Loucy (cell line): Measurements from ENCODE around the gene TUBA4A.

Experiments used
- H2AFZ ChIP-seq: fragments of 200-600 bp; sonication (generic); 2 replicates; pipeline ENCODE4 v1.6.0; 2016; ENCODE audit warnings: antibody characterized with exemption, mild to moderate bottlenecking, low read length, moderate library complexity
- H3F3A ChIP-seq: fragments of 200-600 bp; 2 replicates; pipeline ENCODE4 v1.6.0; 2016; ENCODE audit warnings: antibody characterized with exemption, low read depth, mild to moderate bottlenecking
- H3K27me3 ChIP-seq: fragments of 200-600 bp; sonication (generic); 2 replicates; pipeline ENCODE4 v1.6.1; 2014; ENCODE audit warnings: low read length, mild to moderate bottlenecking; ENCODE audit not compliant: insufficient read depth, poor library complexity, severe bottlenecking
- H3K36me3 ChIP-seq: fragments of 200-600 bp; sonication (generic); 2 replicates; pipeline ENCODE4 v1.6.1; 2016; ENCODE audit warnings: low read length; ENCODE audit not compliant: insufficient read depth
- H3K4me1 ChIP-seq: fragments of 200-600 bp; sonication (generic); 2 replicates; pipeline ENCODE4 v1.5.1; 2014; ENCODE audit warnings: low read length, mild to moderate bottlenecking; ENCODE audit not compliant: insufficient read depth, poor library complexity, severe bottlenecking
- H3K4me2 ChIP-seq: fragments of 200-600 bp; sonication (generic); 2 replicates; pipeline ENCODE4 v1.6.0; 2014; ENCODE audit warnings: antibody characterized with exemption, low read length, low read depth, mild to moderate bottlenecking; ENCODE audit not compliant: poor library complexity, severe bottlenecking
- H3K4me3 ChIP-seq: fragments of 200-600 bp; sonication (generic); 2 replicates; pipeline ENCODE4 v1.5.1; 2014; ENCODE audit warnings: low read length, mild to moderate bottlenecking, mixed read lengths; ENCODE audit not compliant: poor library complexity, severe bottlenecking
- H3K79me2 ChIP-seq: fragments of 200-600 bp; sonication (generic); 2 replicates; pipeline ENCODE4 v1.6.1; 2014; ENCODE audit warnings: low read length; ENCODE audit not compliant: insufficient read depth
- H3K9ac ChIP-seq: fragments of 200-600 bp; sonication (generic); 2 replicates; pipeline ENCODE4 v1.6.0; 2014; ENCODE audit warnings: mild to moderate bottlenecking, low read depth, low read length, moderate library complexity; ENCODE audit not compliant: poor library complexity, severe bottlenecking
- H3K9me2 ChIP-seq: fragments of 200-600 bp; sonication (generic); replicated peaks from 2 replicates; pipeline ENCODE4 v1.6.1; 2016; ENCODE audit warnings: low read depth, low read length, mixed read lengths
- H3K9me3 ChIP-seq: fragments of 200-600 bp; sonication (generic); 2 replicates; pipeline ENCODE4 v1.6.1; 2014; ENCODE audit warnings: mild to moderate bottlenecking, antibody characterized with exemption, low read length, low read depth; ENCODE audit not compliant: insufficient read depth
- H4K20me1 ChIP-seq: fragments of 200-600 bp; sonication (generic); 2 replicates; pipeline ENCODE4 v1.6.0; 2014; ENCODE audit warnings: antibody characterized with exemption, low read length, mild to moderate bottlenecking; ENCODE audit not compliant: insufficient read depth, poor library complexity, severe bottlenecking
- EZH2phosphoT487 ChIP-seq: fragments of 200-600 bp; IDR thresholded peaks from 2 replicates; pipeline ENCODE4 v1.6.1; 2018; ENCODE audit warnings: antibody characterized with exemption, mild to moderate bottlenecking, moderate library complexity, borderline replicate concordance
- TF ChIP-seq, protein P1 (sequence below): fragments of 200-600 bp; sonication (generic); conservative IDR thresholded peaks from 2 replicates; pipeline ENCODE4 v1.5.1; 2014; ENCODE audit warnings: mild to moderate bottlenecking, antibody characterized with exemption, low read length

Gene TUBA4A

DNA sequence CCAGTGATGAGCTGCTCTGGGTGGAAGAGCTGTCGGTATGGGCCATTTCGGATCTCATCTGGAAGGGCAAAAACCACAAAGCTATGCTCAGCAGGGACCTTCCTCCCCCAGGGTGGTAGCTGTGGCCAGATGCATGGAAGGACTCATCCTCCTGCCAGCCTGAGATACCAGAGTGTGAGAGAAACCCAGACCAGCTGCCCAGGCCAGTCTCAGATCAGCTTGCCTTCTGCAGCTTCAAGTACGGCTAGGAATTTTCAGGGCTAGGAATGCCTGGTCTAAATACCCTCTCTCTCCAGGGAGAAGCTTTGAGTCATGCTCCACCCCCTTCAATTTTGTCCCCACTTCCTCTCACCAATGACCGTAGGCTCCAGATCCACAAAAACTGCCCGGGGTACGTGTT lies 2.1 kb downstream of the TUBA4A start:
- no peak overlapping the region for H2AFZ ChIP-seq
- no peaks in the 10 kb centered on the region for H3K36me3 ChIP-seq
- H3K9ac ChIP-seq = no peak overlapping the region
- TF ChIP-seq, protein P1, sequence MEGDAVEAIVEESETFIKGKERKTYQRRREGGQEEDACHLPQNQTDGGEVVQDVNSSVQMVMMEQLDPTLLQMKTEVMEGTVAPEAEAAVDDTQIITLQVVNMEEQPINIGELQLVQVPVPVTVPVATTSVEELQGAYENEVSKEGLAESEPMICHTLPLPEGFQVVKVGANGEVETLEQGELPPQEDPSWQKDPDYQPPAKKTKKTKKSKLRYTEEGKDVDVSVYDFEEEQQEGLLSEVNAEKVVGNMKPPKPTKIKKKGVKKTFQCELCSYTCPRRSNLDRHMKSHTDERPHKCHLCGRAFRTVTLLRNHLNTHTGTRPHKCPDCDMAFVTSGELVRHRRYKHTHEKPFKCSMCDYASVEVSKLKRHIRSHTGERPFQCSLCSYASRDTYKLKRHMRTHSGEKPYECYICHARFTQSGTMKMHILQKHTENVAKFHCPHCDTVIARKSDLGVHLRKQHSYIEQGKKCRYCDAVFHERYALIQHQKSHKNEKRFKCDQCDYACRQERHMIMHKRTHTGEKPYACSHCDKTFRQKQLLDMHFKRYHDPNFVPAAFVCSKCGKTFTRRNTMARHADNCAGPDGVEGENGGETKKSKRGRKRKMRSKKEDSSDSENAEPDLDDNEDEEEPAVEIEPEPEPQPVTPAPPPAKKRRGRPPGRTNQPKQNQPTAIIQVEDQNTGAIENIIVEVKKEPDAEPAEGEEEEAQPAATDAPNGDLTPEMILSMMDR = no peak
- TF ChIP-seq EZH2phosphoT487 = no peak
- peaks cover 17% of the 10 kb centered on the region for H4K20me1 ChIP-seq
- H3K4me2 ChIP-seq = peak overlapping the region; percentile 85
- peaks cover 64% of the 10 kb centered on the region for H3K4me1 ChIP-seq
- H3K79me2 ChIP-seq = peaks cover 2% of the 10 kb centered on the region; the same call in 1 of the 2 replicates
- H3K27me3 ChIP-seq = peaks cover 45% of the 10 kb centered on the region
- no peaks in the 10 kb centered on the region for H3K9me2 ChIP-seq
- no peak overlapping the region for H3K4me3 ChIP-seq
- H3F3A ChIP-seq = no peaks in the 10 kb centered on the region
- H3K9me3 ChIP-seq = no peaks in the 10 kb centered on the region

DNA sequence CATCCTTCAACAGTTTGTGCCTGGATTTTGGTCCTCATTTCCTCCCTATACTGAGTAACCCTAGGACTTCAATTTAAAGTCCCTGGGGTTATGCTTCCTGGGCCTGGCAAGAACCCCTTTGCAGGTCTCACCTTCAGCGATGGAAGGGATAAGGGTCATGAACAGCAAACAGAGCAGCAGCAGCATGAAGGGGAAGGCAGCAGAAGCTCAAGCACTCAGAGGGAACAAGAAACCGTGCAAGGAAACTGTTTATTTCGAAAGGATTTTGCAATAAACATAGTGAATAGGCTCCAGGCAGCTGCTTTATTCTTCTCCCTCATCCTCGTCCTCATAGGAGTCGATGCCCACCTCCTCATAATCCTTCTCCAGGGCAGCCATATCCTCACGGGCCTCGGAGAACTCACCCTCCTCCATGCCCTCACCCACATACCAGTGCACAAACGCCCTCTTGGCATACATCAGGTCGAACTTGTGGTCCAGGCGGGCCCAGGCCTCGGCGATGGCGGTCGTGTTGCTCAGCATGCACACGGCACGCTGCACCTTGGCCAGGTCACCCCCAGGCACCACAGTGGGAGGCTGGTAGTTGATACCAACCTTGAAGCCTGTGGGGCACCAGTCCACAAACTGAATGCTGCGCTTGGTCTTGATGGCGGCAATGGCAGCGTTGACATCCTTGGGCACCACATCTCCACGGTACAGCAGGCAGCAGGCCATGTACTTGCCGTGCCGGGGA lies 3.5 kb downstream of the TUBA4A start:
- Histone ChIP-seq H3K27me3 (peaks cover 35% of the 10 kb centered on the region), H3K36me3 (no peaks in the 10 kb centered on the region), H3K9ac (peak overlapping the region; percentile 25), H3K79me2 (peaks cover 15% of the 10 kb centered on the region), H3K4me1 (peaks cover 73% of the 10 kb centered on the region), H3K9me2 (no peaks in the 10 kb centered on the region), H2AFZ (no peak overlapping the region), H3F3A (no peaks in the 10 kb centered on the region), H3K4me2 (peak overlapping the region; percentile 78), H3K9me3 (no peaks in the 10 kb centered on the region), H3K4me3 (peak overlapping the region; percentile 46), H4K20me1 (peaks cover 27% of the 10 kb centered on the region)
- TF ChIP-seq, protein P1 = no peak
- TF ChIP-seq EZH2phosphoT487 = no peak

DNA sequence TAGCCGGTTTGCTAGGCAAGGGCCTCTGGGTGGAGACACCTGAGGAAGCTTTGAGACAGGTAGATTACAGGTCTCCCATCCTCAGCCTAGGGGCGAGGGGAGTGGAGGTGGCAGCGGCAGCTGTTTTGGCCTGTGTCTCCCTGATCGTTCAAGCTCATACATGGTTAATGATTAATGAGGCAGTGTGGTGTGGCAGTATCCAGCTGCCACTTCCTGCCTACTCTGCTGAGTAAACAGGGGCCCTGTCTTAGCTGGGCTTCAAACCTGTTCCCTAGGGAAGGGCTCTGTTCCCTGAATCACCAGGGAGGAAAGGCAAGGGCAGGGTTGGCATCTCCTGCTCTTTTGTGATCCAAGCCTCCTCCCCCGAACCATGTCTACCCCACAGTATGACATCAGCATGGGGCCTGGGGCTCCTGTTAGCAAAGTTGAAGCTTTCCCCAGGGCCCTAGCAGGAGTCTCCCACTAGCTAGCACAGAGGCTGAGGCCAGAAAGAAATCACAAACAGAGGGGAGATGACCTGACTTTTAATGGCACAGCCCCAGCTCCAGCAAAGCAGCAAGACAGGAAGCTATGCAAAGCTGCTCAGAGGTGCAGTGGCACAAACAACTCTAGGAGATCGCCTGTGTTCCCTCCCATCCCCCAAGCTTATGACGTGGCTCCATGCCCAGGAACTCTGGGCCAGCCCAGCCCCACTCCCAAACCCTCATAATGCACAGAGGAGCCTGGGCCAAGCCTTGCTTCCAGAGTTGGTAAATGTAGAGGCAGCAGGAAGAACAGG lies 4.3 kb downstream of the TUBA4A start:
- Histone ChIP-seq H3K9me3 (no peaks in the 10 kb centered on the region), H3K4me1 (peaks cover 78% of the 10 kb centered on the region), H3K9ac (peak overlapping the region; percentile 25), H3K27me3 (peaks cover 27% of the 10 kb centered on the region), H2AFZ (no peak overlapping the region), H3K79me2 (peaks cover 15% of the 10 kb centered on the region), H3K4me3 (peak overlapping the region; percentile 46), H3F3A (no peaks in the 10 kb centered on the region), H3K9me2 (no peaks in the 10 kb centered on the region), H3K4me2 (peak overlapping the region; percentile 78), H3K36me3 (no peaks in the 10 kb centered on the region), H4K20me1 (peaks cover 27% of the 10 kb centered on the region)
- TF ChIP-seq EZH2phosphoT487 = no peak
- TF ChIP-seq, protein P1 = no peak
